ENCODE results near the gene CIAO3. TPM values are rescaled to one million over a fixed set of nuclear protein-coding genes. Genes with fewer than 3 reads are reported as not detected.

Gene CIAO3
- total RNA-seq, 2 donors from 2014 or later = 56.7 to 76.6 TPM

DNA sequence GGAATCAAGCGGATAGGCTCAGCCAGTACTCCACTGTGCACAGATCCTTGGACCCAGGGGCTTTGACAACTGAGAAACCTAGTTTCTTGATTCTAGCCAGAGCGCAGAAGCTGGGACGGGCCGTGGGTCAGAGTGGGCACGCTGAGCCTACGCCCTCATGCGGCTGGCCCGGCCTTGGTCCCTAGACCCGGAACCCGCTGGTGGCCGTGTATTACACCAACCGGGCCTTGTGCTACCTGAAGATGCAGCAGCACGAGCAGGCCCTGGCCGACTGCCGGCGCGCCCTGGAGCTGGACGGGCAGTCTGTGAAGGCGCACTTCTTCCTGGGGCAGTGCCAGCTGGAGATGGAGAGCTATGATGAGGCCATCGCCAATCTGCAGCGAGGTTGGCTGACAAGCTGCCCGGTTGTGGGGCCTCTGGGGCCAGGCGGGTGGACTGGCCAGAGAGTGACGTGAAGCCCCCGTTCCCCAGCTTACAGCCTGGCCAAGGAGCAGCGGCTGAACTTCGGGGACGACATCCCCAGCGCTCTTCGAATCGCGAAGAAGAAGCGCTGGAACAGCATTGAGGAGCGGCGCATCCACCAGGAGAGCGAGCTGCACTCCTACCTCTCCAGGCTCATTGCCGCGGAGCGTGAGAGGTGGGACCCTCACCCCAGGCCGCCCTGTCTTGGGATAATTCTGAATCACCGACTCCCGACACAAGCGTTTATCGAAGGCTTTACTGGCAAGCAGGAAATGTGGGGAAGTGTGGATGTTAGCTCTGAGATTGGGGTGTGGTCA lies 59.6 kb downstream of the CIAO3 start:
- peaks cover 25% of the 10 kb centered on the region for H3K4me1 ChIP-seq (replicated peaks)
- H3K9me3 ChIP-seq = no peaks in the 10 kb centered on the region
- H3K27ac ChIP-seq = peak overlapping the region; percentile 88 to 93
- intact Hi-C loops (cut with DNase I) = no loop called here
- peaks cover 7 to 10% of the 10 kb centered on the region in 2 donors for H3K36me3 ChIP-seq
- no peak for DNase-seq (ENCODE audit: low spot score)
- 42% methylated on average over 44 of the region's 44 CpGs for WGBS
- no peak for TF ChIP-seq POLR2A (IDR thresholded peaks at IDR 0.05)
- TF ChIP-seq CTCF (IDR thresholded peaks at IDR 0.05) = no peak
- no peak for TF ChIP-seq POLR2AphosphoS5 (IDR thresholded peaks at IDR 0.05)
- H3K4me3 ChIP-seq = peak overlapping the region; percentile 69 to 82
- no peaks in the 10 kb centered on the region for H3K27me3 ChIP-seq (replicated peaks; ENCODE audit: insufficient read depth)

DNA sequence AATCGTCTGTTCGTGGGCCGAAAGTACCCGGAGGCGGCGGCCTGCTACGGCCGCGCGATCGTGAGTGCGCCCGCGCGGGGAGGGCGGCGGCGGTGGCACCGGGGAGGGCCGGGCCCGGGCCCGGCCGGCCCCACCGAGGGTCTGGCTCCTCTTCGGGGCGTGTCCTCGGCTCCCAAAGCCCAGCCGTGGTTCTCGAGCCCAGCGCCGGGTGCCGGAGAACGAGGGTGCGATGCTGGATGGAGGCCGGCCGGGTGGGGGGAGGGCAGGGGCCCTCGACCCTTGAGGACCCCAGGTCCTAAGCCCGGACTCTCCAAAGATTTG lies 60.2 kb downstream of the CIAO3 start:
- no peaks in the 10 kb centered on the region for H3K27me3 ChIP-seq (replicated peaks; ENCODE audit: insufficient read depth)
- no peaks in the 10 kb centered on the region for H3K9me3 ChIP-seq
- H3K4me1 ChIP-seq (replicated peaks) = peaks cover 25% of the 10 kb centered on the region
- peak overlapping the region; percentile 88 to 93 for H3K27ac ChIP-seq
- TF ChIP-seq CTCF (IDR thresholded peaks at IDR 0.05) (no peak), POLR2AphosphoS5 (IDR thresholded peaks at IDR 0.05) (no peak), POLR2A (IDR thresholded peaks at IDR 0.05) (no peak)
- 2% methylated on average over 27 of the region's 38 CpGs for WGBS
- peak overlapping the region; percentile 69 to 82 for H3K4me3 ChIP-seq
- intact Hi-C loops (cut with DNase I) = no loop called here
- H3K36me3 ChIP-seq = peaks cover 7 to 10% of the 10 kb centered on the region in 2 donors
- DNase-seq (ENCODE audit: low spot score) = no peak

DNA sequence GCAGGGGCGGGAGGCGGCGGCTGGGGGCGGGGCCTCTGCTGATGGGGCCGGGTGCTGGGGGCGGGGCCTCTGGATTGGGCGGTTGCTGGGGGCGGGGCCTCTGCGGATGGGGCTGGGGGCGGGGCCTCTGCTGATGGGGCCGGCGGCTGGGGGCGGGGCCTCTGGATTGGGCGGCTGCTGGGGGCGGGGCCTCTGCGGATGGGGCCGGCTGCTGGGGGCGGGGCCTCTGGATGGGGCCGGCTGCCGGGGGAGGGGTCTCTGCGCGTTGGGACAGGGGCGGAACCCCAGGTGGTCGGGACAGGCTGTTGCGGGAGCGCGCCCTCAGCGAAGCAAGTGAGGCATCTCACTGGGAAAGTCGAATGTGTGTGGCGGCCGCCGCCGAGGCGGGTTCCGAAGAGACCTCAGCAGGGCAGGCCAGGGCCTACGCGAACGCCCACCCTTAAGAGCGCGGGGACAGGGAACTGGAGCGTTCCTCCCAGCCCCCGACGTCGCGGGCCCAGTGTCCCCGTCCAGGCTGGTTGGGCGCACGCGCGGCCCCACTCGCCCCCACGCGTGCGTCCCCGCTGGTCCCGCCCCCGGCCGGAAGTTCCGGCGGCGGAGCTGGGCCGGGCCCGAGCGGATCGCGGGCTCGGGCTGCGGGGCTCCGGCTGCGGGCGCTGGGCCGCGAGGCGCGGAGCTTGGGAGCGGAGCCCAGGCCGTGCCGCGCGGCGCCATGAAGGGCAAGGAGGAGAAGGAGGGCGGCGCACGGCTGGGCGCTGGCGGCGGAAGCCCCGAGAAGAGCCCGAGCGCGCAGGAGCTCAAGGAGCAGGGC lies 60.8 kb downstream of the CIAO3 start, which contains the start of gene STUB1:
STUB1 (plus strand) TSS at position 597 of the 811 bp plus-strand sequence; CDS start at position 713, 116 bp downstream.
- Histone ChIP-seq H3K4me1 (replicated peaks) (peaks cover 22% of the 10 kb centered on the region), H3K36me3 (peaks cover 7 to 10% of the 10 kb centered on the region in 2 donors), H3K4me3 (peak within 1 kb of the TSS; percentile 69 to 82), H3K27ac (peak within 1 kb of the TSS; percentile 88 to 93), H3K9me3 (no peaks in the 10 kb centered on the region), H3K27me3 (replicated peaks; ENCODE audit: insufficient read depth) (no peaks in the 10 kb centered on the region)
- 4% methylated on average over 69 of the region's 91 CpGs for WGBS
- peak; percentile 84 for DNase-seq (ENCODE audit: low spot score)
- TF ChIP-seq POLR2A (IDR thresholded peaks at IDR 0.05) (no peak), POLR2AphosphoS5 (IDR thresholded peaks at IDR 0.05) (peak; percentile 37), CTCF (IDR thresholded peaks at IDR 0.05) (peak in 1 of 4 experiments; percentile 34)
- intact Hi-C loops (cut with DNase I) = no loop called here

MicroRNAs encoded within 50 kb of the gene (microRNA counts, 767-probe panel; counts per million panel counts)
- 431 to 1,408 counts per million in 2 donors for microRNA hsa-miR-662

Small RNA genes within 50 kb of the gene (microRNA-seq; reads per million reads assigned to microRNA genes)
- gene MIR662 = not detected

Small RNA genes within 50 kb of the gene (small RNA-seq; reads per million reads assigned to genes)
- gene MIR662 = 0 reads per million in 2 donors

Other genes with a start within 250 kb of the CIAO3 start
- 10 to 100 TPM; 59.7 to 80.7 TPM for gene CAPN15, start 213.3 kb downstream of the CIAO3 start, total RNA-seq
- 1 to 10 TPM in 1 of 2 donors, not detected in 1; 5.1 TPM for gene PRR35, start 180.6 kb downstream of the CIAO3 start, total RNA-seq
- gene NHLRC4, start 174.0 kb downstream of the CIAO3 start, total RNA-seq = 1 to 10 TPM; 2.9 to 6.2 TPM
- 10 to 100 TPM; 70.1 to 85.8 TPM for gene PIGQ, start 171.0 kb downstream of the CIAO3 start, total RNA-seq
- 10 to 100 TPM; 41.8 to 68.0 TPM for gene RAB40C, start 150.9 kb downstream of the CIAO3 start, total RNA-seq
- 1 to 10 TPM; 1.5 to 1.9 TPM for gene WFIKKN1, start 110.0 kb downstream of the CIAO3 start, total RNA-seq
- 100 to 1,000 TPM; 179 to 207 TPM for gene METTL26, start 104.7 kb downstream of the CIAO3 start, total RNA-seq
- 10 to 100 TPM; 59.5 to 61.6 TPM for gene MCRIP2, start 99.2 kb downstream of the CIAO3 start, total RNA-seq
- 10 to 100 TPM; 36.8 to 60.4 TPM for gene WDR90, start 91.6 kb downstream of the CIAO3 start, total RNA-seq
- gene RHOT2, start 72.9 kb downstream of the CIAO3 start, total RNA-seq = 100 to 1,000 TPM; 101 to 169 TPM
- gene RHBDL1, start 65.3 kb downstream of the CIAO3 start, total RNA-seq = 1 to 10 TPM; 4.5 to 4.9 TPM
- gene STUB1, start 60.6 kb downstream of the CIAO3 start, total RNA-seq = 100 to 1,000 TPM; 173 to 255 TPM
- 100 to 1,000 TPM; 121 to 132 TPM for gene JMJD8, start 56.7 kb downstream of the CIAO3 start, total RNA-seq
- gene WDR24, start 50.6 kb downstream of the CIAO3 start, total RNA-seq = 10 to 100 TPM; 18.2 to 26.4 TPM
- gene FBXL16, start 35.2 kb downstream of the CIAO3 start, total RNA-seq = 1 to 10 TPM; 6.1 to 9.1 TPM
- gene METRN, start 25.9 kb downstream of the CIAO3 start, total RNA-seq = 10 to 100 TPM; 52.0 to 78.2 TPM
- gene ANTKMT, start 19.9 kb downstream of the CIAO3 start, total RNA-seq = 10 to 100 TPM; 55.3 to 73.1 TPM
- 1 to 10 TPM; 2.3 to 3.0 TPM for gene CCDC78, start 14.6 kb downstream of the CIAO3 start, total RNA-seq
- gene HAGHL, start 13.9 kb downstream of the CIAO3 start, total RNA-seq = 10 to 100 TPM in 1 of 2 donors, 1 to 10 TPM in 1; 7.7 to 10.1 TPM
- gene MSLN, start 19.7 kb upstream of the CIAO3 start, total RNA-seq = 1 to 10 TPM in 1 of 2 donors, under 1 TPM in 1; 0.74 to 7.3 TPM
- 10 to 100 TPM; 22.0 to 32.4 TPM for gene RPUSD1, start 47.4 kb upstream of the CIAO3 start, total RNA-seq
- gene CHTF18, start 47.6 kb upstream of the CIAO3 start, total RNA-seq = 10 to 100 TPM in 1 of 2 donors, 1 to 10 TPM in 1; 7.8 to 57.5 TPM
- gene GNG13, start 59.7 kb upstream of the CIAO3 start, total RNA-seq = not detected
- 10 to 100 TPM; 86.1 to 87.5 TPM for gene LMF1, start 230.0 kb upstream of the CIAO3 start, total RNA-seq
- 10 to 100 TPM in 1 of 2 donors, under 1 TPM in 1; 0.59 to 11.9 TPM for gene SOX8, start 240.8 kb upstream of the CIAO3 start, total RNA-seq

Measured in prostate gland (tissue), 2 donors.